HCT116 (cell line): ENCODE data around the gene RIMBP2. TPM values are rescaled to one million over a fixed set of nuclear protein-coding genes. Genes with fewer than 3 reads are reported as not detected.

Source experiments
- ATAC-seq: fragments of 200-7000 bp; cut with Tn5 transposase; 2 replicates; pipeline ENCODE4 v1.9.1; 2020; ENCODE audit warnings: mild to moderate bottlenecking, moderate library complexity
- BruUV-seq: library from RNA; stranded (reverse); fragments of 400-500 nt; replicated peaks from 2 replicates; lab custom pipeline; 2021; lab: Mats Ljungman, UMichigan
- CTCF ChIA-PET: fragments of 300-600 bp; sonication (Branson Sonifier 250); formaldehyde crosslinking; loops from one replicate; lab custom pipeline; 2021; ENCODE audit warnings: antibody characterized with exemption; lab: Charles Lee
- POLR2A ChIA-PET: fragments of 300-600, 350-600 bp; sonication (Branson Sonifier 250); formaldehyde crosslinking; loops from one replicate; lab custom pipeline; 2021; ENCODE audit warnings: antibody characterized with exemption; lab: Charles Lee
- RAD21 ChIA-PET, 2 experiments: fragments of 300-600 bp; sonication (Branson Sonifier 250); formaldehyde crosslinking; loops; one replicate each; lab custom pipeline; 2023; ENCODE audit warnings: low total read pairs in 2 of 2; ENCODE audit not compliant: uncharacterized antibody in 2 of 2, unreplicated experiment in 2 of 2, low non-redundant PET in 1 of 2; lab: Charles Lee
- DNase-seq: peaks from one replicate; pipeline ENCODE4 v3.0.0-alpha.2; 2010; ENCODE audit warnings: low read depth, low spot score
- H2AFZ ChIP-seq: fragments of 200-600 bp; shearing (Covaris generic), sonication (generic); 2 replicates; pipeline ENCODE4 v1.6.1; 2017; ENCODE audit warnings: low read depth, mixed run types, mixed read lengths, antibody characterized with exemption, low read length; ENCODE audit not compliant: poor library complexity, severe bottlenecking
- H3K27ac ChIP-seq: 2 replicates; pipeline ENCODE4 v1.5.1; 2012; ENCODE audit warnings: low read depth, low read length
- H3K27me3 ChIP-seq: fragments of 200-600 bp; sonication (generic); 2 replicates; pipeline ENCODE4 v1.6.1; 2016; ENCODE audit warnings: mixed run types, low read length, mixed read lengths; ENCODE audit not compliant: insufficient read depth
- H3K36me3 ChIP-seq, 2 experiments: fragments of 200-500 bp in 1 of 2; fragments of 200-600 bp in 1 of 2; sonication (Bioruptor generic) in 1 of 2; sonication (generic) in 1 of 2; 2 replicates each; pipeline versions ENCODE4 v1.5.1 to v1.6.1; 2014 to 2016; ENCODE audit warnings: low read length in 2 of 2, inconsistent platforms in 1 of 2, mixed read lengths in 1 of 2, mixed run types in 1 of 2; ENCODE audit not compliant: insufficient read depth in 2 of 2, control insufficient read depth in 1 of 2
- H3K4me1 ChIP-seq, 2 experiments: fragments of 200-600 bp in 1 of 2; sonication (generic) in 1 of 2; 2 replicates each; pipeline versions ENCODE4 v1.5.1 to v1.6.1; 2012 to 2017; ENCODE audit warnings: low read length in 2 of 2, inconsistent platforms in 1 of 2, mild to moderate bottlenecking in 1 of 2, mixed read lengths in 1 of 2, mixed run types in 1 of 2, moderate library complexity in 1 of 2; ENCODE audit not compliant: insufficient read depth in 2 of 2, control insufficient read depth in 1 of 2
- H3K4me2 ChIP-seq: fragments of 200-600 bp; sonication (generic); 2 replicates; pipeline ENCODE4 v1.6.1; 2017; ENCODE audit warnings: mixed run types, low read length, mixed read lengths
- H3K4me3 ChIP-seq, 2 experiments: fragments of 200-600 bp in 1 of 2; sonication (generic) in 1 of 2; replicated peaks in 1 of 2; 2 replicates each; pipeline ENCODE4 v1.5.1; 2011 to 2016; ENCODE audit warnings: low read length in 2 of 2, control low read depth in 1 of 2, low read depth in 1 of 2, mild to moderate bottlenecking in 1 of 2, mixed read lengths in 1 of 2, mixed run types in 1 of 2
- H3K79me2 ChIP-seq: fragments of 200-600 bp; sonication (generic); 2 replicates; pipeline ENCODE4 v1.6.1; 2017; ENCODE audit warnings: mild to moderate bottlenecking, mixed run types, low read length, moderate library complexity, mixed read lengths; ENCODE audit not compliant: insufficient read depth
- H3K9ac ChIP-seq: fragments of 200-600 bp; sonication (generic); 2 replicates; pipeline ENCODE4 v1.6.1; 2016; ENCODE audit warnings: low read length, mixed read lengths
- H3K9me2 ChIP-seq: fragments of 200-600 bp; sonication (generic), shearing (Covaris generic); 2 replicates; pipeline ENCODE4 v1.6.1; 2017; ENCODE audit warnings: mixed run types, mild to moderate bottlenecking, moderate library complexity; ENCODE audit not compliant: insufficient read depth
- H3K9me3 ChIP-seq, 2 experiments: fragments of 200-500 bp in 1 of 2; fragments of 200-600 bp in 1 of 2; sonication (Bioruptor generic) in 1 of 2; sonication (generic) in 1 of 2; 2 replicates each; pipeline ENCODE4 v1.6.1; 2014 to 2017; ENCODE audit warnings: low read length in 2 of 2, mixed read lengths in 2 of 2, inconsistent platforms in 1 of 2, low read depth in 1 of 2, mild to moderate bottlenecking in 1 of 2, mixed run types in 1 of 2, moderate library complexity in 1 of 2; ENCODE audit not compliant: control insufficient read depth in 1 of 2, insufficient read depth in 1 of 2
- H4K20me1 ChIP-seq: fragments of 200-600 bp; sonication (generic), shearing (Covaris generic); 2 replicates; pipeline ENCODE4 v1.6.1; 2017; ENCODE audit warnings: mixed run types, mild to moderate bottlenecking, moderate library complexity; ENCODE audit not compliant: insufficient read depth
- ATF3 ChIP-seq: IDR thresholded peaks from 2 replicates; pipeline ENCODE4 v1.6.1; 2012
- CBX3 ChIP-seq: IDR thresholded peaks from 2 replicates; pipeline ENCODE4 v1.6.1; 2012; ENCODE audit warnings: low read depth
- CEBPB ChIP-seq: IDR thresholded peaks from 2 replicates; pipeline ENCODE4 v1.6.1; 2012; ENCODE audit warnings: low read depth
- ELF1 ChIP-seq: IDR thresholded peaks from 2 replicates; pipeline ENCODE4 v1.6.1; 2012; ENCODE audit warnings: low read depth, borderline replicate concordance
- EZH2 ChIP-seq: fragments of 200-600 bp; sonication (generic); IDR thresholded peaks from 2 replicates; pipeline ENCODE4 v1.6.1; 2017; ENCODE audit warnings: antibody characterized with exemption, mixed run types
- FOSL1 ChIP-seq: IDR thresholded peaks from 2 replicates; pipeline ENCODE4 v1.6.1; 2012; ENCODE audit warnings: low read depth
- JUND ChIP-seq: IDR thresholded peaks from 2 replicates; pipeline ENCODE4 v1.6.1; 2012
- POLR2A ChIP-seq: IDR thresholded peaks from 2 replicates; pipeline ENCODE4 v1.7.0; 2011; ENCODE audit warnings: borderline replicate concordance; ENCODE audit not compliant: insufficient read depth, insufficient read length; ENCODE audit errors: extremely low read depth
- POLR2AphosphoS5 ChIP-seq: IDR thresholded peaks from 2 replicates; pipeline ENCODE4 v1.6.1; 2011; ENCODE audit warnings: mild to moderate bottlenecking, low read depth, low read length, moderate library complexity
- RAD21 ChIP-seq: IDR thresholded peaks from 2 replicates; pipeline ENCODE4 v1.6.1; 2012; ENCODE audit warnings: low read depth, mild to moderate bottlenecking
- REST ChIP-seq: IDR thresholded peaks from 2 replicates; pipeline ENCODE4 v1.6.1; 2012; ENCODE audit warnings: low read depth
- SP1 ChIP-seq: IDR thresholded peaks from 2 replicates; pipeline ENCODE4 v1.6.1; 2012; ENCODE audit warnings: low read depth
- SRF ChIP-seq: IDR thresholded peaks from 2 replicates; pipeline ENCODE4 v1.6.1; 2012; ENCODE audit warnings: low read depth
- TCF7L2 ChIP-seq: IDR thresholded peaks from 2 replicates; pipeline ENCODE4 v1.7.0; 2011; ENCODE audit warnings: borderline replicate concordance, inconsistent platforms; ENCODE audit not compliant: insufficient read depth, insufficient read length; ENCODE audit errors: extremely low read depth
- ZFX ChIP-seq: fragments of 450-650 bp; IDR thresholded peaks from 2 replicates; pipeline ENCODE4 v1.6.1; 2017
- ZNF274 ChIP-seq: fragments of 200-500 bp; sonication (Bioruptor generic); IDR thresholded peaks from 2 replicates; pipeline ENCODE4 v1.6.1; 2014; ENCODE audit warnings: mild to moderate bottlenecking, low read depth, low read length, inconsistent platforms
- intact Hi-C: fragments of 100-400 bp; cut with micrococcal nuclease; formaldehyde crosslinking; loops from 2 replicates; pipeline ENCODE4 v1.10.0; 2022
- total RNA-seq: library from RNA; stranded (reverse); gene quantifications from one replicate; pipeline ENCODE4 v1.2.1, GENCODE V29; 2021; ENCODE audit not compliant: unreplicated experiment
- TF ChIP-seq, protein P1 (sequence below): IDR thresholded peaks from 2 replicates; pipeline ENCODE4 v1.6.1; 2012

The RIMBP2 gene
- total RNA-seq, 1 experiment from 2014 or later = not detected

GRCh38 chr12:130728158-130729058 is 12.3 kb upstream of the RIMBP2 start:
- no peaks in the 10 kb centered on the region; a peak in 1 of 4 replicates for H3K9me3 ChIP-seq
- no peak for DNase-seq
- BruUV-seq = no TSS peak
- RAD21 ChIA-PET = no interaction called here
- no peaks in the 10 kb centered on the region for H3K36me3 ChIP-seq
- H2AFZ ChIP-seq = no peak overlapping the region
- no peak overlapping the region for H3K27ac ChIP-seq
- no peak overlapping the region for H3K4me3 ChIP-seq
- H3K79me2 ChIP-seq = no peaks in the 10 kb centered on the region
- H3K27me3 ChIP-seq = no peaks in the 10 kb centered on the region
- H4K20me1 ChIP-seq = no peaks in the 10 kb centered on the region
- H3K9ac ChIP-seq = no peak overlapping the region
- CTCF ChIA-PET = no interaction called here
- H3K9me2 ChIP-seq = no peaks in the 10 kb centered on the region
- POLR2A ChIA-PET = no interaction called here
- no peak overlapping the region for H3K4me2 ChIP-seq
- intact Hi-C loops = no loop called here
- H3K4me1 ChIP-seq = no peaks in the 10 kb centered on the region
- TF ChIP-seq SP1 (no peak), RAD21 (no peak), ZFX (no peak), SRF (no peak), ZNF274 (no peak), FOSL1 (no peak), ELF1 (no peak), CBX3 (no peak)
- TF ChIP-seq, all 23 proteins: peak for 0
- ATAC-seq = no peak

- CTCF ChIA-PET = no interaction called here
- no peak overlapping the region for H3K27ac ChIP-seq
- no peak for ATAC-seq
- no TSS peak for BruUV-seq
- H3K79me2 ChIP-seq = no peaks in the 10 kb centered on the region
- H4K20me1 ChIP-seq = no peaks in the 10 kb centered on the region
- H3K27me3 ChIP-seq = no peaks in the 10 kb centered on the region
- intact Hi-C loops = no loop called here
- no peak overlapping the region for H2AFZ ChIP-seq
- POLR2A ChIA-PET = no interaction called here
- no peak for DNase-seq
- RAD21 ChIA-PET = no interaction called here
- H3K4me2 ChIP-seq = no peak overlapping the region
- H3K4me3 ChIP-seq = no peak overlapping the region
- H3K9me3 ChIP-seq = no peaks in the 10 kb centered on the region; a peak in 1 of 4 replicates
- no peaks in the 10 kb centered on the region for H3K36me3 ChIP-seq
- H3K4me1 ChIP-seq = no peaks in the 10 kb centered on the region
- H3K9me2 ChIP-seq = no peaks in the 10 kb centered on the region
- H3K9ac ChIP-seq = no peak overlapping the region
- TF ChIP-seq POLR2A (no peak), ZFX (no peak), JUND (no peak), FOSL1 (no peak), TCF7L2 (no peak), POLR2AphosphoS5 (no peak), CBX3 (no peak), CEBPB (no peak), EZH2 (no peak), ELF1 (no peak), REST (no peak), ATF3 (no peak)
- TF ChIP-seq, protein P1, sequence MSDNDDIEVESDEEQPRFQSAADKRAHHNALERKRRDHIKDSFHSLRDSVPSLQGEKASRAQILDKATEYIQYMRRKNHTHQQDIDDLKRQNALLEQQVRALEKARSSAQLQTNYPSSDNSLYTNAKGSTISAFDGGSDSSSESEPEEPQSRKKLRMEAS = no peak
These were observed 3.3 kb upstream of the RIMBP2 start for GRCh38 chr12:130719263-130719859.
